Stimulated activated CD8-positive, alpha-beta memory T cell treated with anti-CD3 and anti-CD28 coated beads, Interleukin-12 subunit alpha, Interleukin-12 subunit beta, amount 100 ng/mL, for 1 hour (primary cell): Measurements from ENCODE around the gene RALGAPB.
"Not testable (repeated sequence)": the region's sequence is repeated elsewhere in the genome, so short reads cannot be mapped to it uniquely, and the experiment has no call there.

Experiments used
- DNase-seq: peaks from one replicate; pipeline ENCODE4 v3.0.0-alpha.2; 2020; ENCODE audit warnings: low read depth

Gene RALGAPB

GRCh38 chr20:38585404-38586180 is 112.9 kb downstream of the RALGAPB start:
- DNase-seq, result no peak

- no peak for DNase-seq
Observed at GRCh38 chr20:38586181-38586525, 113.5 kb downstream of the RALGAPB start.

- no peak for DNase-seq
Observed at GRCh38 chr20:38588303-38588702, 115.7 kb downstream of the RALGAPB start.

- no peak for DNase-seq
Observed at GRCh38 chr20:38589351-38589750, 116.7 kb downstream of the RALGAPB start.

GRCh38 chr20:38589967-38590675 is 117.5 kb downstream of the RALGAPB start:
- DNase-seq, result no peak

- DNase-seq, result no peak
Observed at GRCh38 chr20:38590676-38591473, 118.2 kb downstream of the RALGAPB start.

GRCh38 chr20:38591474-38592410 is 119.1 kb downstream of the RALGAPB start:
- no peak for DNase-seq

GRCh38 chr20:38592411-38592790 is 119.8 kb downstream of the RALGAPB start:
- DNase-seq, result not testable (repeated sequence)

- not testable (repeated sequence) for DNase-seq
Observed at GRCh38 chr20:38594281-38594680, 121.6 kb downstream of the RALGAPB start.

- DNase-seq, result not testable (repeated sequence)
Observed at GRCh38 chr20:38595886-38596285, 123.2 kb downstream of the RALGAPB start.

GRCh38 chr20:38599410-38599882 is 126.8 kb downstream of the RALGAPB start:
- no peak for DNase-seq

GRCh38 chr20:38600057-38600456 is 127.4 kb downstream of the RALGAPB start:
- DNase-seq, result no peak

GRCh38 chr20:38601216-38602184 is 128.9 kb downstream of the RALGAPB start, which contains the start of gene ARHGAP40:
ARHGAP40 (plus strand) TSS chr20:38601809.
- no peak for DNase-seq

GRCh38 chr20:38602185-38602581 is 129.5 kb downstream of the RALGAPB start:
- no peak for DNase-seq

- no peak for DNase-seq
Observed at GRCh38 chr20:38603286-38603685, 130.6 kb downstream of the RALGAPB start.

GRCh38 chr20:38604873-38605303 is 132.2 kb downstream of the RALGAPB start:
- no peak for DNase-seq

GRCh38 chr20:38607351-38607750 is 134.7 kb downstream of the RALGAPB start:
- DNase-seq, result no peak

GRCh38 chr20:38608188-38608587 is 135.5 kb downstream of the RALGAPB start:
- DNase-seq, result no peak

GRCh38 chr20:38609815-38610214 is 137.2 kb downstream of the RALGAPB start:
- DNase-seq, result no peak

GRCh38 chr20:38610521-38610920 is 137.9 kb downstream of the RALGAPB start:
- DNase-seq, result no peak
